Cardiac muscle cell (in vitro differentiated cells and primary cell): ENCODE results near the gene KLHL12. TPM values are rescaled to one million over a fixed set of nuclear protein-coding genes. Genes with fewer than 3 reads are reported as not detected.

Experiments used
- DNase-seq, 2 donors: peaks; one replicate each; pipeline versions ENCODE4 v3.0.0 to v3.0.0-alpha.2; 2010 to 2017; ENCODE audit warnings: low read depth in 1 of 2, low spot score in 1 of 2
- H3K27ac ChIP-seq: fragments of 200-600 bp; sonication (generic); 2 replicates; pipeline ENCODE4 v1.5.1; 2016
- H3K27me3 ChIP-seq: fragments of 200-600 bp; sonication (generic); 2 replicates; pipeline ENCODE4 v1.6.0; 2016; ENCODE audit warnings: control low read depth
- H3K36me3 ChIP-seq: fragments of 200-600 bp; sonication (generic); 2 replicates; pipeline ENCODE4 v1.5.1; 2016; ENCODE audit warnings: control low read depth
- H3K4me1 ChIP-seq: fragments of 200-600 bp; sonication (generic); 2 replicates; pipeline ENCODE4 v1.8.1; 2017; ENCODE audit warnings: low read depth, mild to moderate bottlenecking, mixed run types
- H3K4me3 ChIP-seq: fragments of 200-600 bp; sonication (generic); 2 replicates; pipeline ENCODE4 v1.5.1; 2016; ENCODE audit warnings: mild to moderate bottlenecking
- H3K9me3 ChIP-seq: fragments of 200-600 bp; sonication (generic); 2 replicates; pipeline ENCODE4 v1.5.1; 2017; ENCODE audit warnings: low read depth, mild to moderate bottlenecking, control low read depth
- CTCF ChIP-seq: IDR thresholded peaks from 2 replicates; pipeline ENCODE4 v1.5.1; 2012; ENCODE audit warnings: low read depth, mild to moderate bottlenecking, low read length
- polyA plus RNA-seq: library from polyadenylated mRNA; unstranded; fragments of >200 nt; fragmentation: Nextera tagmentation; extraction: Ambion mirVana; gene quantifications from 2 replicates; pipeline ENCODE4 v1.2.1, GENCODE V29; 2016
- total RNA-seq: library from RNA; depleted of rRNA; stranded (reverse); fragments of >200 nt; gene quantifications from 2 replicates; pipeline ENCODE4 v1.2.3, GENCODE V29; 2016

Gene KLHL12
- total and polyA plus RNA-seq, 2 experiments from 2014 or later: 24.4 to 42.0 TPM

GRCh38 chr1:202945483-202945882 lies 18.4 kb upstream of the KLHL12 start:
- Histone ChIP-seq H3K27me3 (no peaks in the 10 kb centered on the region), H3K4me1 (no peaks in the 10 kb centered on the region), H3K4me3 (no peak overlapping the region), H3K36me3 (peaks cover 73% of the 10 kb centered on the region), H3K9me3 (no peaks in the 10 kb centered on the region), H3K27ac (no peak overlapping the region)
- DNase-seq: no peak
- TF ChIP-seq CTCF: no peak

GRCh38 chr1:202944438-202944921 lies 17.4 kb upstream of the KLHL12 start:
- Histone ChIP-seq H3K36me3 (peaks cover 71% of the 10 kb centered on the region), H3K27me3 (no peaks in the 10 kb centered on the region), H3K4me1 (no peaks in the 10 kb centered on the region), H3K9me3 (no peaks in the 10 kb centered on the region), H3K27ac (no peak overlapping the region), H3K4me3 (no peak overlapping the region)
- DNase-seq: no peak
- no peak for TF ChIP-seq CTCF

DNA sequence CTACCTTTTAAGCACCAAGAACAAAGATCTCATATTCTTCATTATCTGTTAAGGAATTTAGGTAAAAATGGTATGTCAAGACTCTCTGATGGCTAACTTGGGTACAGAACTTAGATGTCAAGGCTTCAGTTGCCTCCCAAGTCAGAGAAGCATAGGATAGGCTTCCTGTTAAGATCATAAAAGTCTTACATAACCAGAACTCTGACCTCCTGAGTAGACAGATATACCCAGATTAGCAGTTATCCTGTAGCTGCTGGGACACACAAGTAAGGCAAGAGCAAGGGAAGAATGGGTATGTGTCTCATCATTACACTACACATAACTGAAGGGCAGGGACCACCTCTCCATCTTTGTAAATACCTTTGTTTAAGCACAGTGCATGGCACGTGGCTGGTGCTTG lies 15.4 kb upstream of the KLHL12 start:
- Histone ChIP-seq H3K27me3 (no peaks in the 10 kb centered on the region), H3K4me3 (no peak overlapping the region), H3K9me3 (no peaks in the 10 kb centered on the region), H3K4me1 (no peaks in the 10 kb centered on the region), H3K27ac (no peak overlapping the region), H3K36me3 (peaks cover 59% of the 10 kb centered on the region)
- DNase-seq: no peak
- TF ChIP-seq CTCF: no peak

- DNase-seq: no peak
- peaks cover 57% of the 10 kb centered on the region for H3K36me3 ChIP-seq
- H3K27ac ChIP-seq: peak overlapping the region; percentile 52
- no peak overlapping the region for H3K4me3 ChIP-seq
- no peaks in the 10 kb centered on the region for H3K9me3 ChIP-seq
- no peaks in the 10 kb centered on the region for H3K27me3 ChIP-seq
- no peak for TF ChIP-seq CTCF
- H3K4me1 ChIP-seq: no peaks in the 10 kb centered on the region
Measured at GRCh38 chr1:202941372-202941771, 14.3 kb upstream of the KLHL12 start.

DNA sequence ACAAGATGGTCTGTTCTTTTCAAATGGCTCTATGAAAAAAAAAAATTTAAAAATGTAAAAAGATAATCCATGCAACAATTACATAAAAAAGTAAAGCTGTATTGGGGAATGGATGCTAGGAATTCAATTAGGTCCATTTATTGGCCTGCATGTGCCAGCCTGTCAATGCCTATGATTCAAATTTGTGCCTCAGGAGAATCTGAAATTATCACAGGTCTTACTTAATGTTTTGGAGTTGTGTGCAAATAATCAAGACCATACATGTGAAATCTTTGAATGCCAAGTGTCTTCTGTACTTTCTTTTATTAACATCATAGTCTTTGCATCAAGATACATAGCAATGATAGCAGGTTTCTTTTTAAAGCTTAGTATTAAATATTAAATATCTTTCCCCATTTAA lies 13.5 kb upstream of the KLHL12 start:
- no peak for DNase-seq
- TF ChIP-seq CTCF: no peak
- no peaks in the 10 kb centered on the region for H3K9me3 ChIP-seq
- H3K27ac ChIP-seq: no peak overlapping the region
- H3K4me1 ChIP-seq: no peaks in the 10 kb centered on the region
- no peaks in the 10 kb centered on the region for H3K27me3 ChIP-seq
- no peak overlapping the region for H3K4me3 ChIP-seq
- peaks cover 50% of the 10 kb centered on the region for H3K36me3 ChIP-seq
